ENCODE data around the gene PDIA2. TPM values are rescaled to one million over a fixed set of nuclear protein-coding genes. Genes with fewer than 3 reads are reported as not detected.

PDIA2 gene
- total RNA-seq, 1 donor from 2014 or later, result 0.96 TPM

- H3K4me1 ChIP-seq, result no peaks in the 10 kb centered on the region
- DNase-seq (no peak), ATAC-seq (no peak)
- TF ChIP-seq CTCF (IDR thresholded peaks at IDR 0.05), result no peak
- H3K4me3 ChIP-seq, result no peak overlapping the region
- intact Hi-C loops (cut with DNase I), result no loop called here
- peaks cover 26% of the 10 kb centered on the region for H3K36me3 ChIP-seq
- no peaks in the 10 kb centered on the region for H3K27me3 ChIP-seq
- no peak overlapping the region for H3K27ac ChIP-seq
- H3K9me3 ChIP-seq, result no peaks in the 10 kb centered on the region
Observed at GRCh38 chr16:301235-301634, 18.3 kb downstream of the PDIA2 start.

- H3K27ac ChIP-seq, result no peak overlapping the region
- no peaks in the 10 kb centered on the region for H3K4me1 ChIP-seq
- no peaks in the 10 kb centered on the region for H3K9me3 ChIP-seq
- ATAC-seq (no peak), DNase-seq (no peak)
- H3K36me3 ChIP-seq, result peaks cover 26% of the 10 kb centered on the region
- TF ChIP-seq CTCF (IDR thresholded peaks at IDR 0.05), result no peak
- intact Hi-C loops (cut with DNase I), result no loop called here
- no peak overlapping the region for H3K4me3 ChIP-seq
- no peaks in the 10 kb centered on the region for H3K27me3 ChIP-seq
Observed at GRCh38 chr16:301950-302349, 19.0 kb downstream of the PDIA2 start.

GRCh38 chr16:303760-304505 lies 21.0 kb downstream of the PDIA2 start:
- no peak overlapping the region for H3K4me3 ChIP-seq
- peak; percentile 41 for ATAC-seq

GRCh38 chr16:305916-306626 lies 23.1 kb downstream of the PDIA2 start:
- no peaks in the 10 kb centered on the region for H3K27me3 ChIP-seq
- intact Hi-C loops (cut with DNase I), result no loop called here
- H3K27ac ChIP-seq, result no peak overlapping the region
- H3K9me3 ChIP-seq, result no peaks in the 10 kb centered on the region
- ATAC-seq, result no peak
- no peak for TF ChIP-seq CTCF (IDR thresholded peaks at IDR 0.05)
- H3K4me1 ChIP-seq, result no peaks in the 10 kb centered on the region
- DNase-seq, result no peak
- peaks cover 37% of the 10 kb centered on the region for H3K36me3 ChIP-seq
- no peak overlapping the region for H3K4me3 ChIP-seq

More at GRCh38 chr16:303760-304505, 21.0 kb downstream of the PDIA2 start:
- TF ChIP-seq CTCF (IDR thresholded peaks at IDR 0.05), result no peak
- DNase-seq, result no peak
- H3K27me3 ChIP-seq, result no peaks in the 10 kb centered on the region
- peaks cover 29% of the 10 kb centered on the region for H3K36me3 ChIP-seq
- intact Hi-C loops (cut with DNase I), result no loop called here
- no peak overlapping the region for H3K27ac ChIP-seq
- H3K9me3 ChIP-seq, result no peaks in the 10 kb centered on the region
- H3K4me1 ChIP-seq, result no peaks in the 10 kb centered on the region

GRCh38 chr16:306911-307370 lies 24.0 kb downstream of the PDIA2 start:
- H3K27me3 ChIP-seq, result no peaks in the 10 kb centered on the region
- H3K36me3 ChIP-seq, result peaks cover 41% of the 10 kb centered on the region
- TF ChIP-seq CTCF (IDR thresholded peaks at IDR 0.05), result no peak
- intact Hi-C loops (cut with DNase I), result no loop called here
- H3K4me3 ChIP-seq, result no peak overlapping the region
- no peak for ATAC-seq
- no peaks in the 10 kb centered on the region for H3K4me1 ChIP-seq
- no peaks in the 10 kb centered on the region for H3K9me3 ChIP-seq
- H3K27ac ChIP-seq, result no peak overlapping the region
- no peak for DNase-seq
